K562 (cell line): ENCODE measurements around the gene ZNF778. TPM values are rescaled to one million over a fixed set of nuclear protein-coding genes. Genes with fewer than 3 reads are reported as not detected.

Experiments used
- ATF6 ChIP-seq: sonication (generic); formaldehyde crosslinking; IDR thresholded peaks from 2 replicates; pipeline ENCODE4 v1.4.0; 2020; ENCODE audit warnings: mild to moderate bottlenecking, missing genetic modification reagents
- BRCA1 ChIP-seq, 2 experiments: fragments of 450-650 bp in 1 of 2; sonication (generic) in 1 of 2; formaldehyde crosslinking in 1 of 2; IDR thresholded peaks; 2 replicates each; pipeline versions ENCODE4 v1.5.0 to v1.6.1; 2017 to 2020; ENCODE audit warnings: mild to moderate bottlenecking in 1 of 2, missing genetic modification reagents in 1 of 2
- CHD1 ChIP-seq: fragments of 200-600 bp; sonication (generic); IDR thresholded peaks from one replicate; pipeline ENCODE4 v1.6.1; 2012; ENCODE audit warnings: mild to moderate bottlenecking, moderate library complexity, low read length, inconsistent platforms
- CHD4 ChIP-seq: fragments of 200-600 bp; sonication (generic); IDR thresholded peaks from 3 replicates; pipeline ENCODE4 v1.6.1; 2012; ENCODE audit warnings: low read depth, mild to moderate bottlenecking, mixed read lengths, low read length, inconsistent platforms; ENCODE audit not compliant: insufficient read depth, insufficient replicate concordance, poor library complexity, severe bottlenecking
- CTBP1 ChIP-seq: fragments of 450-650 bp; IDR thresholded peaks from 2 replicates; pipeline ENCODE4 v1.6.1; 2016; ENCODE audit warnings: borderline replicate concordance
- FOS ChIP-seq: IDR thresholded peaks from 3 replicates; pipeline ENCODE4 v1.6.1; 2011; ENCODE audit not compliant: insufficient read length; ENCODE audit errors: extremely low read depth
- FOXJ3 ChIP-seq: sonication (generic); formaldehyde crosslinking; IDR thresholded peaks from 2 replicates; pipeline ENCODE4 v1.4.0; 2020; ENCODE audit warnings: mild to moderate bottlenecking, missing genetic modification reagents
- HDAC2 ChIP-seq: fragments of 450-650 bp; IDR thresholded peaks from 2 replicates; pipeline ENCODE4 v1.6.1; 2016; ENCODE audit warnings: mild to moderate bottlenecking
- HNRNPUL1 ChIP-seq: fragments of 200-400 bp; formaldehyde crosslinking; IDR thresholded peaks from 2 replicates; pipeline ENCODE4 v1.6.1; 2017; ENCODE audit warnings: low read length
- KDM4B ChIP-seq, 2 experiments: fragments of 450-650 bp in 1 of 2; sonication (generic) in 1 of 2; IDR thresholded peaks; 2 replicates each; pipeline ENCODE4 v1.6.1; 2016 to 2017; ENCODE audit warnings: borderline replicate concordance in 2 of 2, antibody characterized with exemption in 1 of 2, low read depth in 1 of 2, mild to moderate bottlenecking in 1 of 2
- LEF1 ChIP-seq: fragments of 450-650 bp; IDR thresholded peaks from 2 replicates; pipeline ENCODE4 v1.6.1; 2016; ENCODE audit warnings: mild to moderate bottlenecking
- MAFF ChIP-seq: IDR thresholded peaks from 2 replicates; pipeline ENCODE4 v1.6.1; 2012; ENCODE audit warnings: low read length, improper control_type of control experiment
- MTF1 ChIP-seq: fragments of 250-450 bp; sonication (Bioruptor Pico); IDR thresholded peaks from 2 replicates; pipeline ENCODE4 v1.9.0; 2021; ENCODE audit warnings: moderate library complexity, mild to moderate bottlenecking, inconsistent platforms, borderline replicate concordance
- POLR2AphosphoS2 ChIP-seq: IDR thresholded peaks from 2 replicates; pipeline ENCODE4 v1.6.1; 2012; ENCODE audit warnings: low read length, improper control_type of control experiment
- SETDB1 ChIP-seq: IDR thresholded peaks from one replicate; pipeline ENCODE4 v1.6.1; 2012; ENCODE audit warnings: low read length, control low read depth, inconsistent platforms
- SRSF7 ChIP-seq: fragments of 200-400 bp; formaldehyde crosslinking; optimal IDR thresholded peaks from 2 replicates; pipeline ENCODE3; 2017; ENCODE audit warnings: mild to moderate bottlenecking, low read depth, low read length
- TAF9B ChIP-seq: fragments of 450-650 bp; IDR thresholded peaks from 2 replicates; pipeline ENCODE4 v1.6.1; 2018; ENCODE audit warnings: mild to moderate bottlenecking; ENCODE audit not compliant: partially characterized antibody
- ZNF23 ChIP-seq: fragments of 250-450 bp; sonication (Bioruptor Pico); IDR thresholded peaks from 2 replicates; pipeline ENCODE4 v1.4.0; 2020; ENCODE audit warnings: mild to moderate bottlenecking
- ZNF232 ChIP-seq: sonication (generic); formaldehyde crosslinking; IDR thresholded peaks from 2 replicates; pipeline ENCODE4 v1.8.0; 2022; ENCODE audit warnings: mild to moderate bottlenecking, missing genetic modification reagents
- ZNF316 ChIP-seq: fragments of 450-650 bp; IDR thresholded peaks from 2 replicates; pipeline ENCODE4 v1.6.1; 2016
- ZNF584 ChIP-seq: fragments of 200-800 bp; sonication (Bioruptor generic); IDR thresholded peaks from 2 replicates; pipeline ENCODE4 v1.6.1; 2016; ENCODE audit warnings: low read depth, mild to moderate bottlenecking, missing genetic modification characterization, missing compliant biosample characterization
- ZNF668 ChIP-seq: fragments of 250-450 bp; sonication (Bioruptor Pico); IDR thresholded peaks from 2 replicates; pipeline ENCODE4 v1.8.0; 2022; ENCODE audit warnings: mild to moderate bottlenecking, inconsistent platforms
- ZNF79 ChIP-seq: fragments of 250-450 bp; sonication (Bioruptor Pico); IDR thresholded peaks from 2 replicates; pipeline ENCODE4 v1.4.0; 2020; ENCODE audit warnings: low read depth, mild to moderate bottlenecking, moderate library complexity
- polyA plus RNA-seq, 8 experiments: library from polyadenylated mRNA; depleted of rRNA in 4 of 8; stranded (reverse) in 5 of 8; unstranded in 3 of 8; fragments of >200 nt; fragmentation: Nextera tagmentation in 2 of 8; fragmentation: Illumina TruSeq in 1 of 8; extraction: Ambion mirVana in 2 of 8; extraction: Trizol in 1 of 8; gene quantifications; 2 replicates each; pipeline versions ENCODE4 v1.2.1 to v1.2.3, GENCODE V29; 2011 to 2014; ENCODE audit warnings: inconsistent platforms in 1 of 8, missing spikeins in 1 of 8
- total RNA-seq, 7 experiments: library from RNA; depleted of rRNA in 6 of 7; stranded (reverse); fragments of >200 nt in 6 of 7; fragmentation: Illumina TruSeq in 2 of 7; extraction: Trizol in 2 of 7; gene quantifications; 2 replicates each; pipeline versions ENCODE4 v1.2.1 to v1.2.3, GENCODE V29; 2011 to 2021; ENCODE audit warnings: low replicate concordance in 1 of 7
- TF ChIP-seq, protein P1 (sequence below): fragments of 250-450 bp; sonication (Bioruptor Pico); IDR thresholded peaks from 2 replicates; pipeline ENCODE4 v1.5.0; 2022; ENCODE audit warnings: mild to moderate bottlenecking
- TF ChIP-seq, protein P2 (sequence below): sonication (generic); formaldehyde crosslinking; IDR thresholded peaks from 2 replicates; pipeline ENCODE4 v1.5.0; 2020; ENCODE audit warnings: missing genetic modification reagents

ZNF778 gene
- total and polyA plus RNA-seq, 9 of the 15 experiments (the other 6 are each of a cell fraction or from before 2014, with no cell fraction given) = 0.70 to 60.6 (median 7.5) TPM

DNA sequence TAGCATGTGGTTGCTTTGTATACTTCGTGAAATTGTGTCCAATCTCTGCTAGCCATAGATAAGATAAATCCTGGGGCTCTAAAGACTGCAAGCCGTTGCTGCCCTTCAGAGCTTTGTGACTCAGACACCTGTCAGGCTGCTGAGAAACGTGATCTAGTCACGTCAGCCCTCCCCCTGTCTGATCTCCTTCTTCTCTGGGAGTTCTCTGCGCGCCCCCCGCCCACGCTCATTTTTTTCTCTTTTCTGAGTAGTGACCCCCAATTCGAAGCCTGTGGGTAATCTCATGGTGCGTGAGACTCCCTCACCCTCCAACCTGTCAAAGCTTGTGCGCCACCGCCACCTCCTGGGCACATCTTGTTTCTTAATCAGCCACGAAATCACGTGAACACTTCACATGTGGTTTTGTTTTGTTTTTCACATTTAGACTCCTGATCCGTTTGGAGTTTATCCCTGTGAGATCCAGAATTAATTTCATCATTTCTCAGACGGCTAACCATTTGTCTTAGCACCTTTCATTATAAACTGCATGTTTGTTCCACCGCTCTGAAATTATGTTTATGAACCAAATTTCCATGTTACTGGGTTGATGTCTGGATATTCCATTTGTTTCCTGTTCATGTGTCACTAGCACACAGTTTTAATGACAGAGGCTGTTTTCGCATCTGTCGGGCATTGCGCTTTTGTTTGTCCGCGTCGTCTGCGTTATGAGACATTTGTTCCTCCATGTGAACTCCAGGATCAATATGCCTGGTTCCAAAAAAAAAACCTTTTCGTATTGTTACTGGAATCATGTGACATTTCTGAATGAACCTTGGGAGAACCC lies 977 bp upstream of the ZNF778 start (continued):
- TF ChIP-seq, protein P1, sequence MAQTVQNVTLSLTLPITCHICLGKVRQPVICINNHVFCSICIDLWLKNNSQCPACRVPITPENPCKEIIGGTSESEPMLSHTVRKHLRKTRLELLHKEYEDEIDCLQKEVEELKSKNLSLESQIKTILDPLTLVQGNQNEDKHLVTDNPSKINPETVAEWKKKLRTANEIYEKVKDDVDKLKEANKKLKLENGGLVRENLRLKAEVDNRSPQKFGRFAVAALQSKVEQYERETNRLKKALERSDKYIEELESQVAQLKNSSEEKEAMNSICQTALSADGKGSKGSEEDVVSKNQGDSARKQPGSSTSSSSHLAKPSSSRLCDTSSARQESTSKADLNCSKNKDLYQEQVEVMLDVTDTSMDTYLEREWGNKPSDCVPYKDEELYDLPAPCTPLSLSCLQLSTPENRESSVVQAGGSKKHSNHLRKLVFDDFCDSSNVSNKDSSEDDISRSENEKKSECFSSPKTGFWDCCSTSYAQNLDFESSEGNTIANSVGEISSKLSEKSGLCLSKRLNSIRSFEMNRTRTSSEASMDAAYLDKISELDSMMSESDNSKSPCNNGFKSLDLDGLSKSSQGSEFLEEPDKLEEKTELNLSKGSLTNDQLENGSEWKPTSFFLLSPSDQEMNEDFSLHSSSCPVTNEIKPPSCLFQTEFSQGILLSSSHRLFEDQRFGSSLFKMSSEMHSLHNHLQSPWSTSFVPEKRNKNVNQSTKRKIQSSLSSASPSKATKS (CRISPR knock-in tag) = no peak
- TF ChIP-seq MAFF = no peak
- no peak for TF ChIP-seq ZNF316
- TF ChIP-seq HDAC2 = peak; percentile 93
- peak; percentile 4 for TF ChIP-seq FOS
- TF ChIP-seq FOXJ3 = no peak
- no peak for TF ChIP-seq ZNF668 (CRISPR knock-in tag)
- TF ChIP-seq, protein P2, sequence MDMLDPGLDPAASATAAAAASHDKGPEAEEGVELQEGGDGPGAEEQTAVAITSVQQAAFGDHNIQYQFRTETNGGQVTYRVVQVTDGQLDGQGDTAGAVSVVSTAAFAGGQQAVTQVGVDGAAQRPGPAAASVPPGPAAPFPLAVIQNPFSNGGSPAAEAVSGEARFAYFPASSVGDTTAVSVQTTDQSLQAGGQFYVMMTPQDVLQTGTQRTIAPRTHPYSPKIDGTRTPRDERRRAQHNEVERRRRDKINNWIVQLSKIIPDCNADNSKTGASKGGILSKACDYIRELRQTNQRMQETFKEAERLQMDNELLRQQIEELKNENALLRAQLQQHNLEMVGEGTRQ (CRISPR knock-in tag) = peak; percentile 87
- TF ChIP-seq CHD4 = no peak
- TF ChIP-seq CTBP1 = peak; percentile 54; the same call in 1 of the 2 replicates
- TF ChIP-seq ZNF23 (CRISPR knock-in tag) = no peak
- TF ChIP-seq ZNF79 (CRISPR knock-in tag) = no peak
- no peak for TF ChIP-seq CHD1
- no peak for TF ChIP-seq KDM4B (IDR thresholded peaks at IDR 0.05; ENCODE audit: borderline replicate concordance in 2 of 2, low read depth in 1 of 2)
- no peak for TF ChIP-seq SETDB1
- TF ChIP-seq ATF6 (CRISPR knock-in tag) = no peak; the same call in 1 of the 2 replicates
- no peak for TF ChIP-seq POLR2AphosphoS2
- no peak for TF ChIP-seq SRSF7
- no peak for TF ChIP-seq HNRNPUL1
- peak; percentile 73 for TF ChIP-seq TAF9B
- no peak for TF ChIP-seq MTF1 (CRISPR knock-in tag)
- TF ChIP-seq BRCA1 (IDR thresholded peaks at IDR 0.05) = no peak
- TF ChIP-seq BRCA1 (CRISPR knock-in tag; IDR thresholded peaks at IDR 0.05) = no peak
- TF ChIP-seq LEF1 = peak; percentile 74
- no peak for TF ChIP-seq ZNF584 (CRISPR knock-in tag)
- TF ChIP-seq ZNF232 (CRISPR knock-in tag) = no peak
